Esophagus muscularis mucosa (tissue), 3 donors: ENCODE results near the gene MAPK9.

ENCODE experiments used
- CTCF ChIP-seq, 3 experiments: fragments of 200-600 bp in 2 of 3; fragments of 450-650 bp in 1 of 3; sonication (generic) in 2 of 3; IDR thresholded peaks; one replicate each; pipeline ENCODE4 v1.5.1; 2017 to 2019; ENCODE audit warnings: antibody characterized with exemption in 3 of 3, mild to moderate bottlenecking in 2 of 3, moderate library complexity in 1 of 3
- EP300 ChIP-seq: sonication (generic); formaldehyde crosslinking; IDR thresholded peaks from one replicate; pipeline ENCODE4 v1.6.1; 2017; ENCODE audit warnings: antibody characterized with exemption

DNA sequence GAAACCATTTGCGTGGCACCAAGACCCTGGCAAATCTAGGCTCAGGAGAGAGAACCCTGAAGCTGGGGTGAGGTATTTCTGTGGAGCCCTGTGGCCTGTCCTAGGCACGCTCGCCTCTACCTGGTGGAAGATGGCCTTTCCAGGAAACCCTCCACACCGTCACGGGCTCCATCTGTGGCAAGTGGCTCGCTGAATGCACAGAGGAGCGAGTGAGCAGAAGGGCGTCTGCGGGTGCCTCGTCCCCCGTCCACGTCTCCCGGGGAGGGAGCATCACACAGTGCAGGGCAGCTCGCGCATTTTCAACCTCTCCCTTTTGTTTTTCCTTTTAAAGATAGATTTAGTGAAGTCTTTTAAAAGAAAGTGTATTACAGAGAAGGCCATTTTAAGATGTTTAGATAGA is 57.6 kb downstream of the MAPK9 start:
- TF ChIP-seq CTCF (IDR thresholded peaks at IDR 0.05) (no peak), EP300 (no peak)
